HepG2 (cell line): ENCODE data around the gene FAM221B. TPM values are rescaled to one million over a fixed set of nuclear protein-coding genes. Genes with fewer than 3 reads are reported as not detected.

Source experiments
- BHLHE40 ChIP-seq: IDR thresholded peaks from 2 replicates; pipeline ENCODE4 v1.6.1; 2011; ENCODE audit warnings: low read length, improper control_type of control experiment
- BORCS8-MEF2B ChIP-seq: sonication (generic); formaldehyde crosslinking; IDR thresholded peaks from 2 replicates; pipeline ENCODE4 v1.8.0; 2022; ENCODE audit warnings: mild to moderate bottlenecking, missing genetic modification reagents
- ERF ChIP-seq: IDR thresholded peaks from 2 replicates; pipeline ENCODE4 v1.6.1; 2018; ENCODE audit warnings: missing biosample characterization, missing genetic modification reagents
- IRF9 ChIP-seq: sonication (generic); formaldehyde crosslinking; IDR thresholded peaks from 2 replicates; pipeline ENCODE4 v1.8.0; 2022; ENCODE audit warnings: missing genetic modification reagents, mild to moderate bottlenecking, borderline replicate concordance
- KLF11 ChIP-seq: IDR thresholded peaks from 2 replicates; pipeline ENCODE4 v1.6.1; 2016; ENCODE audit warnings: missing compliant biosample characterization
- MED1 ChIP-seq: sonication (generic); formaldehyde crosslinking; IDR thresholded peaks from 2 replicates; pipeline ENCODE4 v1.4.0; 2020; ENCODE audit warnings: missing genetic modification reagents
- NKX3-1 ChIP-seq: sonication (generic); formaldehyde crosslinking; IDR thresholded peaks from 2 replicates; pipeline ENCODE4 v1.5.0; 2020; ENCODE audit warnings: missing genetic modification reagents
- PHF20 ChIP-seq: sonication (generic); formaldehyde crosslinking; IDR thresholded peaks from 2 replicates; pipeline ENCODE4 v1.5.0; 2020; ENCODE audit warnings: mild to moderate bottlenecking, missing genetic modification reagents
- YEATS4 ChIP-seq: sonication (generic); formaldehyde crosslinking; IDR thresholded peaks from 2 replicates; pipeline ENCODE4 v1.4.0; 2020; ENCODE audit warnings: missing genetic modification reagents, borderline replicate concordance
- ZBTB38 ChIP-seq: sonication (generic); formaldehyde crosslinking; IDR thresholded peaks from 2 replicates; pipeline ENCODE4 v1.5.1; 2020; ENCODE audit warnings: mild to moderate bottlenecking, missing genetic modification reagents
- ZBTB43 ChIP-seq: sonication (generic); formaldehyde crosslinking; conservative IDR thresholded peaks from 2 replicates; pipeline ENCODE4 v1.4.0; 2020; ENCODE audit warnings: missing genetic modification reagents
- ZFP91 ChIP-seq: sonication (generic); formaldehyde crosslinking; IDR thresholded peaks from 2 replicates; pipeline ENCODE4 v1.9.0; 2022; ENCODE audit warnings: missing genetic modification reagents, mild to moderate bottlenecking, borderline replicate concordance
- ZHX1 ChIP-seq: sonication (generic); formaldehyde crosslinking; IDR thresholded peaks from 2 replicates; pipeline ENCODE4 v1.8.1; 2022; ENCODE audit warnings: low read depth, mild to moderate bottlenecking, missing genetic modification reagents
- ZNF160 ChIP-seq: sonication (generic); formaldehyde crosslinking; IDR thresholded peaks from 2 replicates; pipeline ENCODE4 v1.8.0; 2022; ENCODE audit warnings: mild to moderate bottlenecking, inconsistent platforms, missing genetic modification reagents
- ZNF687 ChIP-seq: sonication (generic); formaldehyde crosslinking; IDR thresholded peaks from 2 replicates; pipeline ENCODE4 v1.5.1; 2020; ENCODE audit warnings: mild to moderate bottlenecking, missing genetic modification reagents, moderate library complexity
- ZNF781 ChIP-seq: sonication (generic); formaldehyde crosslinking; IDR thresholded peaks from 2 replicates; pipeline ENCODE4 v1.5.1; 2020; ENCODE audit warnings: borderline replicate concordance, mild to moderate bottlenecking, missing genetic modification reagents; ENCODE audit errors: not compliant biosample characterization
- ZNF792 ChIP-seq: IDR thresholded peaks from 2 replicates; pipeline ENCODE4 v1.6.1; 2016
- polyA plus RNA-seq, 8 experiments: library from polyadenylated mRNA; depleted of rRNA in 3 of 8; stranded (reverse) in 7 of 8; unstranded in 1 of 8; fragments of >200 nt; fragmentation: Illumina TruSeq in 4 of 8; extraction: Trizol in 4 of 8; gene quantifications; 2 replicates each; pipeline versions ENCODE4 v1.2.1 to v1.2.3, GENCODE V29; 2011 to 2016; ENCODE audit warnings: low read depth in 4 of 8, missing spikeins in 1 of 8, mixed read lengths in 1 of 8; ENCODE audit not compliant: insufficient read depth in 1 of 8
- total RNA-seq, 5 experiments: library from RNA; depleted of rRNA; stranded (reverse); fragments of >200 nt; fragmentation: Illumina TruSeq; extraction: Trizol; gene quantifications; 2 replicates each; pipeline ENCODE4 v1.2.3, GENCODE V29; 2016; ENCODE audit warnings: low read depth in 1 of 5

FAM221B gene
- total and polyA plus RNA-seq, 2 of the 13 experiments (the other 11 are each of a cell fraction or from before 2014, with no cell fraction given) = not detected

GRCh38 chr9:35814106-35814840, 14.3 kb downstream of the FAM221B start (continued):
- peak; percentile 22; the same call in 1 of the 2 replicates for TF ChIP-seq ZNF160 (CRISPR knock-in tag)
- TF ChIP-seq BHLHE40 = 0 out of 2 replicates have a peak, but pooled peaks have one; percentile 5
- TF ChIP-seq NKX3-1 = peak; percentile 25
- TF ChIP-seq ZFP91 (CRISPR knock-in tag) = 0 out of 2 replicates have a peak, but pooled peaks have one; percentile 82
- peak; percentile 33 for TF ChIP-seq ERF
- TF ChIP-seq YEATS4 (CRISPR knock-in tag) = no peak
- TF ChIP-seq ZHX1 = no peak
- peak; percentile 85 for TF ChIP-seq ZNF792
- TF ChIP-seq ZBTB38 = peak; percentile 26; the same call in 1 of the 2 replicates
- 0 out of 2 replicates have a peak, but pooled peaks have one; percentile 34 for TF ChIP-seq ZBTB43 (CRISPR knock-in tag)
- 0 out of 2 replicates have a peak, but pooled peaks have one; percentile 82 for TF ChIP-seq IRF9
- peak; percentile 91; the same call in 1 of the 2 replicates for TF ChIP-seq ZNF687 (CRISPR knock-in tag)
- peak; percentile 64 for TF ChIP-seq ZNF781 (CRISPR knock-in tag)
- peak; percentile 81 for TF ChIP-seq MED1 (CRISPR knock-in tag)
- TF ChIP-seq BORCS8-MEF2B (CRISPR knock-in tag) = peak; percentile 61; the same call in 1 of the 2 replicates
- TF ChIP-seq KLF11 (CRISPR knock-in tag) = peak; percentile 19; the same call in 1 of the 2 replicates
- no peak; the same call in 1 of the 2 replicates for TF ChIP-seq PHF20
